CD4-positive, alpha-beta memory T cell (primary cell): ENCODE results near the gene SPDYC. TPM values are rescaled to one million over a fixed set of nuclear protein-coding genes. Genes with fewer than 3 reads are reported as not detected.

Experiments used
- CTCF ChIA-PET: fragments of 350-600 bp; sonication (Branson Sonifier 250); formaldehyde crosslinking; loops from one replicate; lab custom pipeline; 2021; ENCODE audit warnings: inconsistent platforms; ENCODE audit not compliant: partially characterized antibody; lab: Charles Lee
- POLR2A ChIA-PET: fragments of 350-600 bp; sonication (Branson Sonifier 250); formaldehyde crosslinking; loops from one replicate; lab custom pipeline; 2021; ENCODE audit not compliant: partially characterized antibody; lab: Charles Lee
- DNase-seq, 5 donors: peaks; one replicate each; pipeline versions ENCODE4 v3.0.0 to v3.0.0-alpha.2; 2020 to 2022; ENCODE audit warnings: mixed read lengths in 1 of 5
- H3K27ac ChIP-seq: one replicate; pipeline ENCODE4 v1.7.0; 2013; ENCODE audit warnings: low read depth, low read length
- H3K27me3 ChIP-seq: 2 replicates; pipeline ENCODE4 v1.7.0; 2013; ENCODE audit warnings: mild to moderate bottlenecking, low read length, moderate library complexity; ENCODE audit not compliant: insufficient read depth
- H3K36me3 ChIP-seq: 2 replicates; pipeline ENCODE4 v1.7.0; 2013; ENCODE audit warnings: mild to moderate bottlenecking, low read length, moderate library complexity; ENCODE audit not compliant: insufficient read depth
- H3K4me1 ChIP-seq: 2 replicates; pipeline ENCODE4 v1.7.0; 2013; ENCODE audit warnings: mild to moderate bottlenecking, low read length, moderate library complexity; ENCODE audit not compliant: insufficient read depth
- H3K4me3 ChIP-seq, 2 donors: one replicate each; pipeline ENCODE4 v1.7.0; 2013; ENCODE audit warnings: low read length in 2 of 2, mild to moderate bottlenecking in 1 of 2
- H3K9me3 ChIP-seq, 2 donors: one replicate each; pipeline ENCODE4 v1.7.0; 2013; ENCODE audit warnings: low read length in 2 of 2, control low read depth in 1 of 2; ENCODE audit not compliant: control insufficient read depth in 1 of 2
- H3K27ac Mint-ChIP-seq, 7 donors: one replicate each; pipeline ENCODE4 v1.8.0; 2020 to 2021; ENCODE audit warnings: mixed read lengths in 7 of 7, mild to moderate bottlenecking in 6 of 7, inconsistent platforms in 3 of 7, moderate library complexity in 3 of 7
- H3K27me3 Mint-ChIP-seq, 2 donors: one replicate each; pipeline ENCODE4 v1.8.0; 2020 to 2021; ENCODE audit warnings: mixed read lengths in 2 of 2
- H3K36me3 Mint-ChIP-seq, 2 donors: one replicate each; pipeline ENCODE4 v1.8.0; 2020 to 2021; ENCODE audit warnings: mixed read lengths in 2 of 2, inconsistent platforms in 1 of 2, mild to moderate bottlenecking in 1 of 2
- H3K4me1 Mint-ChIP-seq, 4 donors: one replicate each; pipeline ENCODE4 v1.8.0; 2020 to 2021; ENCODE audit warnings: mixed read lengths in 4 of 4, mild to moderate bottlenecking in 1 of 4
- H3K4me3 Mint-ChIP-seq, 8 donors: one replicate each; pipeline ENCODE4 v1.8.0; 2020 to 2021; ENCODE audit warnings: mixed read lengths in 8 of 8, mild to moderate bottlenecking in 7 of 8, moderate library complexity in 6 of 8, inconsistent platforms in 3 of 8
- H3K9me3 Mint-ChIP-seq, 8 donors: one replicate each; pipeline ENCODE4 v1.8.0; 2020 to 2021; ENCODE audit warnings: mixed read lengths in 8 of 8, mild to moderate bottlenecking in 5 of 8, inconsistent platforms in 3 of 8, moderate library complexity in 1 of 8
- intact Hi-C: fragments of 100-400 bp; cut with micrococcal nuclease; formaldehyde crosslinking; loops from one replicate; pipeline ENCODE4 v1.15.1; 2023
- polyA plus RNA-seq, 2 donors: library from polyadenylated mRNA; unstranded; fragments of 300-500 nt; fragmentation: Illumina TruSeq; gene quantifications; one replicate each; pipeline ENCODE4 v1.2.3, GENCODE V29; 2021
- total RNA-seq, 2 experiments: library from RNA; stranded (reverse); gene quantifications; one replicate each; pipeline ENCODE4 v1.2.3, GENCODE V29; 2021

Gene SPDYC
- total and polyA plus RNA-seq, 4 experiments from 2014 or later: not detected

DNA sequence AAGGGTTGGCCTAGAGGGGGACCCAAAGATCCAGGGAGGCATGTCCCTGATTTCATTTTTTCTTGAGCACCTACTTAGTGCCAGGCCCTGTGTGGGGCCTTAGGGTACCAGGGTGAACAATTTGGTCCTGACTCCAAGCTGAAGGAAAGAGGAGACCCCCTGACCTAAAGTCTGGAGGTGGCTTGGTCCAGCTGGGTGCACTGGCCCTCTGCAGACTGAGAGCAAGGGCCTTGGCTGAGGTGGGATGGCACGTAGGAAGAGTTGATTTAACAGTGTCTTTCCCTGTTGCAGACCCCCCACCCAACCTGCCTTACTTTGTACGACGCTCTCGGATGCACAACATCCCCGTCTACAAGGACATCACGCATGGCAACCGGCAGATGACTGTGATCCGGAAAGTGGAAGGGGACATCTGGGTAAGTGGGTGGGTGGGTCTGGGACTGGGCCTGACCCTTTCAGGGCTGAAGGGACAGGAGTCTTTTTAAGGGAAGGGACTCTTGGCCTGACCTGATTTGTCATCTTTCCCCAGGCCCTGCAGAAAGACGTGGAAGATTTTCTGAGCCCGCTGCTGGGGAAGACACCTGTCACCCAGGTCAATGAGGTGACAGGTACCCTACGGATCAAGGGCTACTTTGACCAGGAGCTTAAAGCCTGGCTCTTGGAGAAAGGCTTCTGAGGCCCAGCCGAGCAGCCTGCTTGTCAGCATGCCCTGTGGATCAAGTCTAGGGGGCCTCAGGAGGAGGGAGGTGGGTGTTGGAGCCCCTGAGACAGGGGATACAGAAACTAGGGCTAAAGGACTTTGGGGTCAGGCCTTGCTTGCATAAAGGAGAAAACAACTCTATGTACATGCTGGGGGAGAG, 44.6 kb upstream of the SPDYC start:
- H3K4me3 Mint-ChIP-seq: no peak overlapping the region
- H3K4me1 ChIP-seq: peaks cover 27% of the 10 kb centered on the region
- peaks cover 12 to 38% (median 23%) of the 10 kb centered on the region in 4 donors for H3K4me1 Mint-ChIP-seq
- H3K36me3 Mint-ChIP-seq: peaks cover 26 to 73% of the 10 kb centered on the region in 2 donors
- H3K4me3 ChIP-seq: no peak overlapping the region
- no peak for DNase-seq
- H3K9me3 ChIP-seq: no peaks in the 10 kb centered on the region
- intact Hi-C loops: no loop called here
- ChIA-PET POLR2A (interaction anchor here (1.0 to 11.5 kb wide), 2 partner anchors 8 to 27 kb away, joined by 3 to 251 read pairs; partner anchors contain the start of gene SYVN1), CTCF (interaction anchor here (1.4 to 1.7 kb wide), 2 partner anchors 13 to 113 kb away, joined by 3 to 5 read pairs; no protein-coding TSS in a partner anchor)
- peaks cover 68% of the 10 kb centered on the region for H3K36me3 ChIP-seq
- peak overlapping the region in 1 of 7 donors; percentile 44 for H3K27ac Mint-ChIP-seq
- peaks cover 0 to 1% (median 0%) of the 10 kb centered on the region in 8 donors for H3K9me3 Mint-ChIP-seq
- no peaks in the 10 kb centered on the region for H3K27me3 ChIP-seq
- no peaks in the 10 kb centered on the region for H3K27me3 Mint-ChIP-seq
- no peak overlapping the region for H3K27ac ChIP-seq

GRCh38 chr11:65126624-65127274, 43.3 kb upstream of the SPDYC start:
- Histone ChIP-seq H3K36me3 (peaks cover 73% of the 10 kb centered on the region), H3K9me3 (no peaks in the 10 kb centered on the region), H3K4me3 (no peak overlapping the region), H3K4me1 (peaks cover 15% of the 10 kb centered on the region), H3K27ac (no peak overlapping the region), H3K27me3 (no peaks in the 10 kb centered on the region)
- H3K27me3 Mint-ChIP-seq: no peaks in the 10 kb centered on the region
- peaks cover 23 to 71% of the 10 kb centered on the region in 2 donors for H3K36me3 Mint-ChIP-seq
- CTCF ChIA-PET: no interaction called here
- intact Hi-C loops: no loop called here
- peak overlapping the region in 2 of 7 donors; percentile 36 to 58 for H3K27ac Mint-ChIP-seq
- peaks cover 0 to 6% (median 0%) of the 10 kb centered on the region in 8 donors for H3K9me3 Mint-ChIP-seq
- H3K4me1 Mint-ChIP-seq: peaks cover 8 to 26% (median 16%) of the 10 kb centered on the region in 4 donors
- DNase-seq: no peak
- peak overlapping the region in 1 of 8 donors; percentile 35 for H3K4me3 Mint-ChIP-seq
- POLR2A ChIA-PET: interaction anchor here (11.5 kb wide), 1 partner anchor 7 kb away, joined by 251 read pairs; the partner anchor contains the start of gene SYVN1

- POLR2A ChIA-PET: interaction anchor here (2.5 kb wide), 1 partner anchor 10 kb away, joined by 21 read pairs; the partner anchor contains the start of gene ZNHIT2
- peaks cover 0 to 6% (median 0%) of the 10 kb centered on the region in 8 donors for H3K9me3 Mint-ChIP-seq
- H3K27me3 ChIP-seq: no peaks in the 10 kb centered on the region
- peaks cover 4 to 26% (median 10%) of the 10 kb centered on the region in 4 donors for H3K4me1 Mint-ChIP-seq
- H3K9me3 ChIP-seq: no peaks in the 10 kb centered on the region
- intact Hi-C loops: no loop called here
- no peak overlapping the region for H3K27ac ChIP-seq
- peaks cover 82% of the 10 kb centered on the region for H3K36me3 ChIP-seq
- no peak overlapping the region for H3K4me3 Mint-ChIP-seq
- CTCF ChIA-PET: no interaction called here
- peaks cover 17 to 68% of the 10 kb centered on the region in 2 donors for H3K36me3 Mint-ChIP-seq
- no peaks in the 10 kb centered on the region for H3K27me3 Mint-ChIP-seq
- DNase-seq: no peak
- peak overlapping the region in 2 of 7 donors; percentile 23 to 58 for H3K27ac Mint-ChIP-seq
- H3K4me3 ChIP-seq: no peak overlapping the region
- H3K4me1 ChIP-seq: peaks cover 20% of the 10 kb centered on the region
Measured at GRCh38 chr11:65127473-65128181, 42.4 kb upstream of the SPDYC start.

- H3K36me3 ChIP-seq: peaks cover 84% of the 10 kb centered on the region
- Mint-ChIP-seq H3K36me3 (peaks cover 17 to 75% of the 10 kb centered on the region in 2 donors), H3K9me3 (peaks cover 0 to 6% (median 0%) of the 10 kb centered on the region in 8 donors), H3K4me1 (peaks cover 9 to 26% (median 13%) of the 10 kb centered on the region in 4 donors), H3K27me3 (no peaks in the 10 kb centered on the region), H3K4me3 (no peak overlapping the region), H3K27ac (peak overlapping the region in 2 of 7 donors; percentile 36 to 58)
- intact Hi-C loops: no loop called here
- H3K27ac ChIP-seq: no peak overlapping the region
- H3K9me3 ChIP-seq: no peaks in the 10 kb centered on the region
- H3K4me3 ChIP-seq: no peak overlapping the region
- no peaks in the 10 kb centered on the region for H3K27me3 ChIP-seq
- DNase-seq: no peak
- POLR2A ChIA-PET: interaction anchor here (1.0 to 2.5 kb wide), 4 partner anchors 9 to 317 kb away, joined by 3 to 21 read pairs (median 4); partner anchors contain the start of genes MEN1 and ZNHIT2
- CTCF ChIA-PET: no interaction called here
- H3K4me1 ChIP-seq: peaks cover 20% of the 10 kb centered on the region
Measured at GRCh38 chr11:65128182-65129145, 41.6 kb upstream of the SPDYC start.

DNA sequence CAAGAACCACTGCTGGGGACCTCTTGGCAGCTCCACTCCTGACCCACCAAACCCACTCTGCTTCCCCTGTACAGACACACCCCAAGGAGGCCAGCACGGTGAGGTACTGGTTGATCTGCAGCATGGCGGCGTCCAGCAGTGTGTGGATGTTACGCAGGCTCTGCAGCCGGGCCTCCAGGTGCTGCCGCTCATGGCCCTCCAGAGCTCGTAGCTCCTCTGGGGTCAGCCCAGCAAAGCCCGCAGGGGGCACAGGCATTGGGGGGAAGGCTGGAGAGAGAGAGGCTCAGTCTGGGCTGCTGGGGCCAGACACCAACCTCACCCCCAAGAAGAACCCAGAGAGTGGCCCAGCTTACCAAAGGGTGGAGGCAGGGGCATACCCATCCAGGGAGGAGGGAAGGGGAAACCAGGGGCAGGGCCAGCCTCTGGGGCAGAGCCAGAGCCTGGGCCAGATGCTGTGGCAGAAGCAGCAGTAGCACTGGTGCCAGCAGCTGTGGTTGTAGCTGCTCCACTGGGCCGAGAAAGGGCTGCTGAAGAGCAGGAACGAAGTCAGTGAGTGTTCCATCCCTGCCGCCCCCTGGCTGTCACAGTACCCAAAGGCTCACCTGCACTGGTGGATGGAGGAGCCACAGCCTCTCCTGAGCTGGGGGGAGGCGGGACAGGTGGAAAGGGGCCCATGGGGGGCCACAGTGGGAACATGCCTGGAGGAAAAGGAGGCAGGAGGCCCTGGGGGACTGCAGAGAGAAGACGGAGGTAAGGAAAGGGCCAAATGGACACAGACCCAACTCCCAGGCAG, 40.2 kb upstream of the SPDYC start:
- POLR2A ChIA-PET: interaction anchor here (1.0 to 7.5 kb wide), 4 partner anchors 9 to 319 kb away, joined by 3 to 251 read pairs (median 12); partner anchors contain the start of genes FAU, MEN1, MRPL49 and ZNHIT2
- H3K36me3 Mint-ChIP-seq: peaks cover 17 to 77% of the 10 kb centered on the region in 2 donors
- H3K27ac Mint-ChIP-seq: no peak overlapping the region
- H3K27me3 Mint-ChIP-seq: no peaks in the 10 kb centered on the region
- no peak for DNase-seq
- intact Hi-C loops: loop anchor here (10.0 kb wide), 1 partner anchor 725 kb away; the partner anchor contains the start of gene CFL1
- H3K4me1 Mint-ChIP-seq: peaks cover 7 to 23% (median 16%) of the 10 kb centered on the region in 4 donors
- Histone ChIP-seq H3K27me3 (no peaks in the 10 kb centered on the region), H3K36me3 (peaks cover 77% of the 10 kb centered on the region), H3K4me1 (peaks cover 18% of the 10 kb centered on the region), H3K4me3 (no peak overlapping the region), H3K27ac (no peak overlapping the region), H3K9me3 (no peaks in the 10 kb centered on the region)
- H3K4me3 Mint-ChIP-seq: no peak overlapping the region
- peaks cover 0 to 6% (median 0%) of the 10 kb centered on the region in 8 donors for H3K9me3 Mint-ChIP-seq
- CTCF ChIA-PET: no interaction called here
